Prostate gland (tissue), 2 donors: Measurements from ENCODE around the gene TUBGCP2. TPM values are rescaled to one million over a fixed set of nuclear protein-coding genes. Genes with fewer than 3 reads are reported as not detected.

Source experiments
- DNase-seq: peaks from one replicate; pipeline ENCODE4 v3.0.0-alpha.2; 2019; ENCODE audit warnings: low spot score
- H3K27ac ChIP-seq, 2 donors: fragments of 200-600 bp; sonication (generic); 2 replicates each; pipeline ENCODE4 v1.5.1; 2017 to 2019
- H3K27me3 ChIP-seq: fragments of 200-600 bp; sonication (generic); replicated peaks from 2 replicates; pipeline ENCODE4 v1.5.1; 2019; ENCODE audit not compliant: insufficient read depth
- H3K36me3 ChIP-seq, 2 donors: fragments of 200-600 bp; sonication (generic); 1 replicate in 1 of 2; 2 replicates in 1 of 2; pipeline versions ENCODE4 v1.5.1 to v1.8.1; 2017 to 2019
- H3K4me1 ChIP-seq: fragments of 200-600 bp; sonication (generic); replicated peaks from 2 replicates; pipeline ENCODE4 v1.5.1; 2019
- H3K4me3 ChIP-seq, 2 donors: fragments of 200-600 bp; sonication (generic); 2 replicates each; pipeline ENCODE4 v1.5.1; 2017 to 2019
- H3K9me3 ChIP-seq: fragments of 200-600 bp; sonication (generic); 2 replicates; pipeline ENCODE4 v1.5.1; 2017
- CTCF ChIP-seq, 4 experiments: fragments of 200-600 bp in 2 of 4; fragments of 450-650 bp in 2 of 4; sonication (generic) in 2 of 4; IDR thresholded peaks; 1 replicate in 3 of 4; 2 replicates in 1 of 4; pipeline ENCODE4 v1.5.1; 2016 to 2019; ENCODE audit warnings: antibody characterized with exemption in 4 of 4, mild to moderate bottlenecking in 2 of 4, moderate library complexity in 2 of 4
- POLR2A ChIP-seq: fragments of 450-650 bp; IDR thresholded peaks from one replicate; pipeline ENCODE4 v1.6.1; 2016; ENCODE audit warnings: antibody characterized with exemption, mild to moderate bottlenecking
- POLR2AphosphoS5 ChIP-seq: sonication (generic); formaldehyde crosslinking; IDR thresholded peaks from one replicate; pipeline ENCODE4 v1.6.1; 2017; ENCODE audit warnings: antibody characterized with exemption
- WGBS: methylation state at CpG from one replicate; pipeline ENCODE4 v1.1.5; 2018; 5-methylcytosine and 5-hydroxymethylcytosine counted together
- intact Hi-C: fragments of 100-400 bp; cut with DNase I; formaldehyde crosslinking; loops from one replicate; pipeline ENCODE4 v1.14.2; 2022
- total RNA-seq, 2 donors: library from RNA; depleted of rRNA; stranded (reverse); fragments of >200 nt; gene quantifications; one replicate each; pipeline ENCODE4 v1.1.0, GENCODE V29; 2016

TUBGCP2 gene
- total RNA-seq, 2 donors from 2014 or later = 53.5 to 78.5 TPM

- H3K4me1 ChIP-seq = peaks cover 6% of the 10 kb centered on the region
- H3K36me3 ChIP-seq = peaks cover 0 to 7% of the 10 kb centered on the region in 2 donors
- no peaks in the 10 kb centered on the region for H3K27me3 ChIP-seq
- no peak for TF ChIP-seq CTCF (IDR thresholded peaks at IDR 0.05)
- TF ChIP-seq POLR2AphosphoS5 = no peak
- no peak for TF ChIP-seq POLR2A
- no peaks in the 10 kb centered on the region for H3K9me3 ChIP-seq
- WGBS = 89% methylated on average over 17 of the region's 17 CpGs
- H3K27ac ChIP-seq = no peak overlapping the region
- no peak overlapping the region for H3K4me3 ChIP-seq
- DNase-seq = no peak
- intact Hi-C loops = no loop called here
These were observed 1.7 kb downstream of the TUBGCP2 start for GRCh38 chr10:133306941-133307379.

GRCh38 chr10:133306097-133306476 is 2.6 kb downstream of the TUBGCP2 start:
- Histone ChIP-seq H3K4me1 (peaks cover 6% of the 10 kb centered on the region), H3K9me3 (no peaks in the 10 kb centered on the region), H3K27me3 (no peaks in the 10 kb centered on the region), H3K4me3 (no peak overlapping the region), H3K27ac (no peak overlapping the region), H3K36me3 (peaks cover 0 to 9% of the 10 kb centered on the region in 2 donors)
- DNase-seq = no peak
- 99% methylated on average over 5 of the region's 5 CpGs for WGBS
- intact Hi-C loops = no loop called here
- TF ChIP-seq POLR2AphosphoS5 = no peak
- TF ChIP-seq CTCF (IDR thresholded peaks at IDR 0.05) = no peak
- TF ChIP-seq POLR2A = no peak

- Histone ChIP-seq H3K9me3 (no peaks in the 10 kb centered on the region), H3K36me3 (peaks cover 6 to 25% of the 10 kb centered on the region in 2 donors), H3K4me1 (no peaks in the 10 kb centered on the region), H3K27me3 (no peaks in the 10 kb centered on the region), H3K27ac (no peak overlapping the region), H3K4me3 (no peak overlapping the region)
- TF ChIP-seq POLR2AphosphoS5 = no peak
- no peak for TF ChIP-seq POLR2A
- TF ChIP-seq CTCF (IDR thresholded peaks at IDR 0.05) = no peak
- intact Hi-C loops = no loop called here
- no peak for DNase-seq
- WGBS = 77% methylated on average over 10 of the region's 10 CpGs
These were observed 5.5 kb downstream of the TUBGCP2 start for GRCh38 chr10:133303206-133303605.

GRCh38 chr10:133302230-133302629 is 6.4 kb downstream of the TUBGCP2 start:
- no peaks in the 10 kb centered on the region for H3K4me1 ChIP-seq
- H3K4me3 ChIP-seq = no peak overlapping the region
- no peaks in the 10 kb centered on the region for H3K27me3 ChIP-seq
- TF ChIP-seq CTCF (IDR thresholded peaks at IDR 0.05) (no peak), POLR2A (no peak), POLR2AphosphoS5 (no peak)
- intact Hi-C loops = no loop called here
- H3K36me3 ChIP-seq = peaks cover 8 to 34% of the 10 kb centered on the region in 2 donors
- H3K9me3 ChIP-seq = no peaks in the 10 kb centered on the region
- no peak for DNase-seq
- H3K27ac ChIP-seq = no peak overlapping the region
- 94% methylated on average over 14 of the region's 14 CpGs for WGBS

GRCh38 chr10:133299738-133300137 is 8.9 kb downstream of the TUBGCP2 start:
- no peak for DNase-seq
- no peaks in the 10 kb centered on the region for H3K27me3 ChIP-seq
- WGBS = 96% methylated on average over 14 of the region's 14 CpGs
- H3K9me3 ChIP-seq = no peaks in the 10 kb centered on the region
- H3K4me3 ChIP-seq = no peak overlapping the region
- H3K36me3 ChIP-seq = peaks cover 12 to 43% of the 10 kb centered on the region in 2 donors
- TF ChIP-seq CTCF (IDR thresholded peaks at IDR 0.05) (no peak), POLR2AphosphoS5 (no peak), POLR2A (no peak)
- intact Hi-C loops = no loop called here
- no peak overlapping the region for H3K27ac ChIP-seq
- no peaks in the 10 kb centered on the region for H3K4me1 ChIP-seq
